Neural crest cell (in vitro differentiated cells): ENCODE data around the gene MEX3D. TPM values are rescaled to one million over a fixed set of nuclear protein-coding genes. Genes with fewer than 3 reads are reported as not detected.
"Not testable (repeated sequence)": the region's sequence is repeated elsewhere in the genome, so short reads cannot be mapped to it uniquely, and the experiment has no call there.

Experiments used
- DNase-seq: peaks from one replicate; pipeline ENCODE4 v3.0.0; 2021; ENCODE audit warnings: low read depth, mixed read lengths, low spot score
- H3K27ac Mint-ChIP-seq: one replicate; pipeline ENCODE4 v1.8.0; 2021; ENCODE audit warnings: mild to moderate bottlenecking, mixed read lengths; ENCODE audit not compliant: unreplicated experiment
- H3K27me3 Mint-ChIP-seq: 2 replicates; pipeline ENCODE4 v1.8.0; 2021; ENCODE audit warnings: low read depth, mild to moderate bottlenecking, mixed read lengths
- H3K36me3 Mint-ChIP-seq: 2 replicates; pipeline ENCODE4 v1.8.0; 2021; ENCODE audit warnings: low read depth, mild to moderate bottlenecking, mixed read lengths
- H3K4me1 Mint-ChIP-seq: 2 replicates; pipeline ENCODE4 v1.8.0; 2021; ENCODE audit warnings: mixed read lengths
- H3K4me3 Mint-ChIP-seq: one replicate; pipeline ENCODE4 v1.8.0; 2021; ENCODE audit warnings: mild to moderate bottlenecking, mixed read lengths
- H3K9me3 Mint-ChIP-seq: 2 replicates; pipeline ENCODE4 v1.8.0; 2021; ENCODE audit warnings: mixed read lengths
- total RNA-seq: library from RNA; stranded (reverse); gene quantifications from 2 replicates; pipeline ENCODE4 v1.2.1, GENCODE V29; 2021
- TF ChIP-seq, protein P1 (sequence below): fragments of 200-600 bp; sonication (generic); conservative IDR thresholded peaks from 2 replicates; pipeline ENCODE4 v1.5.0; 2021; ENCODE audit warnings: antibody characterized with exemption, mild to moderate bottlenecking

Gene MEX3D
- total RNA-seq, 1 donor from 2014 or later = 103 TPM

DNA sequence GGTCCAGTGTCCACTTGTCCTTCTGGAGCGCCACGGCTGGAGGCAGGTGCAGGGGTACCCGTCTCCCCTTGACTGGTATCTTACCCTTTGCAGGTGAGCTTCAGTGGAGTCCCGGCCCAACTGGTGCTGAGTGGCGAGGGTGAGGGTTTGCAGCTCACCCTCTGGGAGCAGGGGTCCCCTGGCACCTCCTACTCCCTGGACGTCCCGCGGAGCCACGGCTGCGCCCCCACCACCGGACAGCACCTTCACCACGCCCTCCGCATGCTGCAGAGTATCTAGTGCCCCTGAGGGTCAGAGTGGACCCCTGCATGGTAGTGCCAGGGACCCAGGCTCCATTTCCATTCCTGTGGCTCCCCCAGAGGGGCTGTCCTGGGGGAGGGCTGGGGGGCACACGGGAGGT, 33.2 kb downstream of the MEX3D start:
- TF ChIP-seq, protein P1, sequence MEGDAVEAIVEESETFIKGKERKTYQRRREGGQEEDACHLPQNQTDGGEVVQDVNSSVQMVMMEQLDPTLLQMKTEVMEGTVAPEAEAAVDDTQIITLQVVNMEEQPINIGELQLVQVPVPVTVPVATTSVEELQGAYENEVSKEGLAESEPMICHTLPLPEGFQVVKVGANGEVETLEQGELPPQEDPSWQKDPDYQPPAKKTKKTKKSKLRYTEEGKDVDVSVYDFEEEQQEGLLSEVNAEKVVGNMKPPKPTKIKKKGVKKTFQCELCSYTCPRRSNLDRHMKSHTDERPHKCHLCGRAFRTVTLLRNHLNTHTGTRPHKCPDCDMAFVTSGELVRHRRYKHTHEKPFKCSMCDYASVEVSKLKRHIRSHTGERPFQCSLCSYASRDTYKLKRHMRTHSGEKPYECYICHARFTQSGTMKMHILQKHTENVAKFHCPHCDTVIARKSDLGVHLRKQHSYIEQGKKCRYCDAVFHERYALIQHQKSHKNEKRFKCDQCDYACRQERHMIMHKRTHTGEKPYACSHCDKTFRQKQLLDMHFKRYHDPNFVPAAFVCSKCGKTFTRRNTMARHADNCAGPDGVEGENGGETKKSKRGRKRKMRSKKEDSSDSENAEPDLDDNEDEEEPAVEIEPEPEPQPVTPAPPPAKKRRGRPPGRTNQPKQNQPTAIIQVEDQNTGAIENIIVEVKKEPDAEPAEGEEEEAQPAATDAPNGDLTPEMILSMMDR = no peak
- DNase-seq = no peak
- Mint-ChIP-seq H3K9me3 (no peaks in the 10 kb centered on the region), H3K4me1 (no peaks in the 10 kb centered on the region), H3K4me3 (no peak overlapping the region), H3K36me3 (no peaks in the 10 kb centered on the region), H3K27ac (no peak overlapping the region), H3K27me3 (peaks cover 2% of the 10 kb centered on the region)

DNA sequence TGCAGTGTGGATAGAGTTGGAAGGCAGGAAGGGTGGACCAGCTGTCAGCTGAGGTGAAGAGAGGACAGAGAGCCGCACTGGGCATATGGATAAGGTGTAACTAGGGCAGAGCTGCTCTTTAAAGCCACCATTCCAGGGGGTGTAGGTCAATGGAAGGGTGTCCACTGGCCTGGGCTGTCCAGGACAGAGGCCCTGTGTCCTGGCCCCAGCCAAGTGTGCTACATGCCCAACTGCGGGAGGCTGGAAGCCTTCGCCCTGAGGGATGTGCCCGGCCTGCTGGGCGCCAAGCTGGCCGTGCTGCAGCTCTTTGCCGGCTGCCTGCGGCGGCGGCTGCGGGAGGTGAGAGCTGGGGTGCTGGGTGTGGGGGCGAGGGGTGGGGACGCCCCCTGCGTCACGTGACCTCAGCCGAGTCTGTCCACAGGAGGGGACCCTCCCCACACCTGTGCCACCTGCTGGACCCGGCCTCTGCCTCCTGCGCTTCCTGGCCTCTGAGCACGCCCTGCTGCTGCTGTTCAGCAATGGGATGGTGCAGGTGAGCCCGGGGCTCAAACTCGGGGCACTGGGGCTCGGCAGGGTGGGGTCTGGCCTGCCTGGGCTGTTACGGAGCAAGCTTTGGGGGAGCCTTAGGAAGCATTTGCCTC, 34.5 kb downstream of the MEX3D start:
- H3K4me3 Mint-ChIP-seq = no peak overlapping the region
- no peak overlapping the region for H3K27ac Mint-ChIP-seq
- no peaks in the 10 kb centered on the region for H3K36me3 Mint-ChIP-seq
- no peak for DNase-seq
- H3K27me3 Mint-ChIP-seq = peaks cover 2% of the 10 kb centered on the region
- H3K9me3 Mint-ChIP-seq = no peaks in the 10 kb centered on the region
- TF ChIP-seq, protein P1 = no peak
- H3K4me1 Mint-ChIP-seq = no peaks in the 10 kb centered on the region

DNA sequence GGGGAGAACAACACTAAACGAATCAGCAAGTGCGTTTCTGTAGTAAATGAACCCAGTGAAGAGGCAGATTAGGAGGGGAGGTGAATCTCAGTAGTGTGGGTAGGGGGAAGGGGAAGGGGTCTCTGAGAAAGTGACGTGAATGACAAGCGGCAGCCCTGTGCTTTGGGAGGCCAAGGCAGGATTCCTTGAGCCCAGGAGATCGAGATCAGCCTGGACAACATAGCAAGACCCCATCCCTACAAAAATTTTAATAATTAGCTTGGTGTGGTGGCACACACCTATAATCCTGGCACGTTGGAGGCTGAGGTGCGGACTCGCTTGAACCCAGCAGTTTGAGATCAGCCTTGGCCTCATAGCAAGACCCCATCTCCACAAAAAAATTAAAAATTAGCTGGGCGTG, 36.1 kb downstream of the MEX3D start:
- H3K27me3 Mint-ChIP-seq = peaks cover 9% of the 10 kb centered on the region
- H3K9me3 Mint-ChIP-seq = no peaks in the 10 kb centered on the region
- H3K4me3 Mint-ChIP-seq = no peak overlapping the region
- H3K27ac Mint-ChIP-seq = no peak overlapping the region
- TF ChIP-seq, protein P1 = no peak
- H3K4me1 Mint-ChIP-seq = no peaks in the 10 kb centered on the region
- no peaks in the 10 kb centered on the region for H3K36me3 Mint-ChIP-seq
- no peak for DNase-seq

DNA sequence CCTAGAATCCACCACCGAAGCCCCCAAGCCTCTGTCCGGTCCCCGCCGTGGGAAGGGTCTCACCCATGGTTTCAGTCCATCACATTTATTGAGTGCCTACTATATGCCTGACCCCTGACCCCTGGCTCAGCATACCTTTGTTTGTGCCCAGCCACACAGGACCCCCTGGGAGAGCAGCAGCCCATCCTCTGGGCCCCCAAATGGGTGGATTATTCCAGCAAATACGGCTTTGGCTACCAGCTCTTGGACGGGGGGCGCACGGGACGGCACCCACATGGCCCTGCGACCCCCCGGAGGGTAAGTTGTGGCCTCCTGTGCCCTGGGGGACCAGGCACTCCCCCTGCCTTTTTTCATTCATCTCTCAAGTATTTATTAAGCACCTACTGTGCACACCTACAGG, 36.5 kb downstream of the MEX3D start:
- Mint-ChIP-seq H3K27ac (no peak overlapping the region), H3K9me3 (no peaks in the 10 kb centered on the region), H3K27me3 (peaks cover 11% of the 10 kb centered on the region), H3K4me3 (no peak overlapping the region), H3K4me1 (no peaks in the 10 kb centered on the region), H3K36me3 (no peaks in the 10 kb centered on the region)
- TF ChIP-seq, protein P1 = no peak
- no peak for DNase-seq

DNA sequence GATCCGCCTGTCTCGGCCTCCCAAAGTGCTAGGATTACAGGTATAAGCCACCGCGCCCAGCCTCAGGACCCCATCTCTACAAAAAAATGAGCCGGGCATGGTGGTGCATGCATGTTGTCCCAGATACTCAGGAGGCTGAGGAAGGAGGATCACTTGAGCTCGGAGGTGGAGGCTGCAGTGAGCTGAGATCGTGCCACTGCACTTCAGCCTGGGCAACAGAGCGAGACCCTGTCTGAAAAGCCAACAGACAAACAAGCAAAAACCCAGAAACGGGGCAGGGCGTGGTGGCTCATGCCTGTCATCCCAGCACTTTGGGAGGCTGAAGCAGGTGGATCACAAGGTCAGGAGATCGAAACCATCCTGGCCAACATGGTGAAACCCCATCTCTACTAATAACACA, 37.3 kb downstream of the MEX3D start:
- H3K4me3 Mint-ChIP-seq, DNase-seq, H3K27ac Mint-ChIP-seq, H3K9me3 Mint-ChIP-seq, H3K36me3 Mint-ChIP-seq, H3K4me1 Mint-ChIP-seq: not testable (repeated sequence)
- peaks cover 18% of the 10 kb centered on the region for H3K27me3 Mint-ChIP-seq

DNA sequence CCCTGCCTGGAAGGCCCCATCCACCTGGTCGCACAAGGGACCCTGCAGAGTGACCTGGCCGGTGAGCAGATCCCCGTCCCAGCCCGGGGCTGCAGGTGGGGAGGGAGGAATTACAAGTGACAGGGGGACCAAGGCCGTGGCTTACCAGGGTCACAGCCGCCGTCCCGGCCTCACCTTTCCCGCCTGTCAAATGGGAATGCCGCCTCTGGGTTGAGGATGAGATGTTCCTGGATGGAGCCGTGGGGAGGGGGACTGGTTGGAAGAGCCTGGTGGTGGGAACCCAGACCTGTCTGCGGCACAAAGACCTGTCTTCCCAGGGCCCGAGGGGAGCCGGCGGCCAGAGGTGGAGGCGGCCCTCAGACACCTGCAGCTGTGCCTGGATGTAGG, 38.7 kb downstream of the MEX3D start:
- Mint-ChIP-seq H3K36me3 (no peaks in the 10 kb centered on the region), H3K4me1 (peaks cover 5% of the 10 kb centered on the region), H3K27ac (no peak overlapping the region), H3K9me3 (no peaks in the 10 kb centered on the region), H3K27me3 (peaks cover 33% of the 10 kb centered on the region), H3K4me3 (no peak overlapping the region)
- DNase-seq = no peak
- TF ChIP-seq, protein P1 = no peak
